Measurements from ENCODE around the gene CALN1.

GRCh38 chr7:72336632-72337389 is 75.3 kb downstream of the CALN1 start:
- TF ChIP-seq CTCF (optimal IDR thresholded peaks at IDR 0.05 in 1 of 3, IDR thresholded peaks at IDR 0.05 in 1 of 3, conservative IDR thresholded peaks at IDR 0.05 in 1 of 3; ENCODE audit: extremely low read depth in 1 of 3, insufficient read depth in 2 of 3, low read length in 3 of 3) (no peak), EZH2 (IDR thresholded peaks at IDR 0.05; ENCODE audit: low read length) (no peak)
